ENCODE results near the gene MEA1.
"Not testable (repeated sequence)": the region's sequence is repeated elsewhere in the genome, so short reads cannot be mapped to it uniquely, and the experiment has no call there.

The MEA1 gene

DNA sequence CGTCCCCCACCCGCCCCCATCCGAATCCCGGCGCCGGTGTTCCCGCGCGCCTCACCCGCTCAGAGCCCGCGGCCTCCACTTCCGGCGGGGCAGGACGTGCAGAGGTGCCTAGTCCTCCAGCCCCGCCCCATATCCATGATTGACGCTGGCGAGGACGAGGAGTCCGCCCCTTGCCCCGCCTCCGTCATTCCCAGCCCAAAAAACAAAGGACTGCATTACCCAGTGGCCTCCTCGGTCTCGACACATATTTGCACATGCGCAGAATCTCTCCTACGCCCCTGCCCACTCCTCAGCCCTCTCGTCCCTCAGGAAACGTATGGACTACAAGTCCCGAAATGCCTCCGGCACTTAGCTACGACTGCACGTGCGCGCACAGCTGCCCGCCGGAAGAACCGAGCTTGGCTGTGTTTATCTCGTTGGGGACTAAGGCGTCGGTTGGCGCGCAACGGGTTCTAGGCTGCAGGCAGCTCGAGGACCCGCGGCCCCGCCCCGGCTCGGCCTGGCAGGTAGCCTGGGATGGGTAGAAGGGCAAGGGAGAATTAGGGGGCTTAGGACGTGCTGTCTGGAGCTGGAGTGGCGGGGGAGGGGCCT, at the start of gene MEA1, which contains the start of gene KLHDC3:
MEA1 (minus strand) TSS at position 104 of the 591 bp plus-strand sequence. CDS start 133 bp downstream, outside the sequence.
KLHDC3 (plus strand) TSS at position 407 of the 591 bp plus-strand sequence. CDS start 2,944 bp downstream, outside the sequence.
- DNase-seq (ENCODE audit: low spot score), result peak; percentile 91

DNA sequence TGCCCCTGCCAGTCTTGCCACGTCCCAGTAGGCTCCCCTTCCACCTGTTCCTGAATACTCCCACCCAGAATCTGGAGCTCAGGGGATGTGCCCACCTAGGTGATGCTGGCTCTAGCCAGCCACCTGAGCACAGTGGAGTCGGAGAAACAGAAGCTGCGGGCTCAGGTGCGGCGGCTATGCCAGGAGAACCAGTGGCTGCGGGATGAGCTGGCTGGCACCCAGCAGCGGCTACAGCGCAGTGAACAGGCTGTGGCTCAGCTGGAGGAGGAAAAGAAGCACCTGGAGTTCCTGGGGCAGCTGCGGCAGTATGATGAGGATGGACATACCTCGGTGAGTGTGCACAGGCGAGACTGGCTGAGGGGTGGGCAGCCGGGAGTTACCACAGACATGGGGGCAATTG, 49.1 kb upstream of the MEA1 start:
- no peak for DNase-seq (ENCODE audit: low spot score)

DNA sequence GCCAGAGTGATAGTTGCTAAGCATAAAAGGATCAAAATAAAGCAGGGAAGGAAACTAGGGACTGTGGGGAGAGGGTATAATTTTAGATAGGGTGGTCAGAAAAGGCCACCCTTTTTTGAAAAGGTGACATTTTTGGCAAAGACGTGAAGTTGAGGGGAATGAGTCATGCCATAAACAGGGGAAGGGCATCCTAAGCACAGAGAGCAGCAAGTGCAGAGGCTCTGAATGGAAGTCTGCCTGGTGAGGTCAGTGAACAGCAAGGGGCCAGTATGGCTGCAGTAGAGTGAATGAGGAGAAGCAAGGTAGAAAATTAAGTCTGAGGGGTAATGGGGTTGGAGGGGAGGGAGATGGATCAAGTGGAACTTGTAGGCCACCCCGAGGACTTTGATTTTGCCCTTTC, 48.1 kb upstream of the MEA1 start:
- DNase-seq (ENCODE audit: low spot score), result no peak

DNA sequence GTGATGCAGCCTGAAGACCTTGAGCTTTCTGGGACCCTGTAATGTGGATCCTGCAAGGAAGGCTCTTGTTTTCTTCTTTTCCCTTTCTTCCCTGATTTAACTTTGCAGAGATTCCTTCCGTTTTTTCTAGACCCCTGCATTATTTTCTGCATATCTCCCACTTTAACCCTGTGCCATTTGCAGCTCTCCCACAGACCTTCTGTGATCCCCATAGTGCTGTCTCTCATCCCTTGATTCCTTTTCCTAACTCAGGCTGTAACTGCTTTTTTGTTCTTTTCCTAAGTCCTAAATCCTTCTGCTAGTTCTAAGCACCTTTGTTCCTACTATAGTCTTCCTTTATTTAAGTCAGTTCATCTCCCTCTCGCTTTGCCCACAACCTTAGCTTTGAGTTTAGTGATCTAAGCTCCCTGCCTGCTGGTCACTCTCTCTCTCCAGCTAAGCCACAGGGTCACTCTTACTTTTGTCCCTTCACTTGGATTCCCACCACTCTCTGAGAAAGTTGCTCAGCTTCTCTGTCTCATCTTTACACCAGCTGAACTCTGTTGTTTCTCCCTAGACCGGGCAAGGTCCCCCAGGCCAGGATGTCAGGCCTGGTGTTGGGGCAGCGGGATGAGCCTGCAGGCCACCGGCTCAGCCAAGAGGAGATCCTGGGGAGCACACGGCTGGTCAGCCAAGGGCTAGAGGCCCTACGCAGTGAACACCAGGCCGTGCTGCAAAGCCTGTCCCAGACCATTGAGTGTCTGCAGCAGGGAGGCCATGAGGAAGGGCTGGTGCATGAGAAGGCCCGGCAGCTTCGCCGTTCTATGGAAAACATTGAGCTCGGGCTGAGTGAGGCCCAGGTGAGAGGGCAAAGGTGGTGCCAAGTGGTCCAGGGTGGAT, 47.2 kb upstream of the MEA1 start:
- no peak for DNase-seq (ENCODE audit: low spot score)

DNA sequence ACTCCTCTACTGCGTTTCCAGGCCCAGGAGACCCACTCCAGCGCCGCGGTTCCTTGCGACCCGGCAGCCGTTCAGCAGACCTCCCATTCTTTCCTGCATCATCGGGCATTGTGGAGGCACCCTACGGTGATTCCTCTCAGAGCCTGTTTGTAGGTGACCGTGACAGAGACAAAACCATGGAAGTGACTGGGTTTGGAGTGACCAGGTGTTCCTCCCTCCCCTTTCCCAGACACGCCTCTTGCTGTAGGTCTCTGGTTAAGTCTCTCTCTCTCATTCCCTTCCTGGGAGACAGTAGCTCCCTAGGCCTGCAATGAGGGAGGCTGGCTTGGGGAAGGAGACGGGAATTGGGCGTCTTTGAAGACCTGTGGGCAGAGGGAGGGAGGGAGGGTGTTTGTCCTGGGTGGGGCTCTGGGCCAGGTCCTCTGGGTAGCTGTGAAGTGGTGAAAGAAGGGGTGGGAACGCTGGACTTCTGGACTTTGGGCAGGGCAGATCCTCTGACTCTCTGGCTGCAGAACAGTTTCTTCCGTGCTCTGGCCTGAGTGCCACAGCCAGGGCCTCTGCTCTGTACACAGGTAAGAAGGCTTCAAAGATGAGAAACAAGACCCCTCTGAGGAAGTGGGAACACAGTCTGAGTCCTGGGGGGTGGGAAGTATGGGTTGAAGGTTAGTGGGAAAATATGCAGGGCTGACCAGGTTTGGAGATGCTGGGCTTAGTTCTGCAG, 46.4 kb upstream of the MEA1 start:
- peak; percentile 56 for DNase-seq (ENCODE audit: low spot score)

DNA sequence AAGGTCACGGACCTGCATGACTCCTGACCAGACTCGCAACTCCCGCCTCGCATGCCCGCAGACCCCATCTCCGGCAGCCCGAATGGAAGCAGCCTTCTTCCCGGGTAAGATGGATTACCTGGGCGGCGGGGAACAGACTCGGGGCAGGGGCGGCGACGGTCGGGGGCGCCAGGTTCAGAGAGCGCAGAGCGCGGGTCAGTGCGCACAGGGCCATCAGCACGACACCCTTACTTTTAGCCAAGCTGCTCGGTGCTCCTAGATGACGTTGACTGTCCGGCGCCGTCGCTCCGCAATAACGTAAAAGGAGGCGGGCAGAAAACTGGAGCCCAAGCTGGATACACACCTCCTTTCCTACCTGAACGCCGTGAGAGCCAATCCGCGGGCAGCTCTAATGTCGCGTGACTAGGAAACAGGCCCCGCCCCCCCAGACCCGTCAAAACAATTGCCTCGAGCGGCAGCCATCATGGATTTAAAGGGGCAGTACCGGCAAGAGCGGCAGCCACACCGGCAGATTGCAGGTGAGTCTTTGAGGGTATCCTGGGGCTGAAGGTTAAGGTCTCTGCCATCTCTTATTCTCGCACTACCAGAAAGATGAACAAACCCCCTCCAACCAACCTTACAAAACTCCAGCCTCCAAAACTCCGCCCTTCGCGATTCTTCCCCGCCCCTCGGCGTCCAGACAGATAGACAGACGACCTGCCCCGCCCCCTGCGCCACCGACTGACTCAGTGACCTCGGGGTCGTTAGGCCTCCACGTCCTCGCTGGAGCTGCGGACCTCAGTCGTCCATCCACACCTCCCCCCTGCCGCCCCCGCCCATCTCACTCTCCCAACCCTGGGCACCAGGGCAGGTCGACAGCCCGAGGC, 45.7 kb upstream of the MEA1 start, which contains the start of the genes KLC4 and MRPL2:
KLC4 (plus strand) TSS at position 464 of the 866 bp plus-strand sequence. CDS start 1,705 bp downstream, outside the sequence.
MRPL2 (minus strand) TSS at position 267 of the 866 bp plus-strand sequence; CDS start at position 214, 53 bp downstream.
- DNase-seq (ENCODE audit: low spot score), result peak; percentile 97

DNA sequence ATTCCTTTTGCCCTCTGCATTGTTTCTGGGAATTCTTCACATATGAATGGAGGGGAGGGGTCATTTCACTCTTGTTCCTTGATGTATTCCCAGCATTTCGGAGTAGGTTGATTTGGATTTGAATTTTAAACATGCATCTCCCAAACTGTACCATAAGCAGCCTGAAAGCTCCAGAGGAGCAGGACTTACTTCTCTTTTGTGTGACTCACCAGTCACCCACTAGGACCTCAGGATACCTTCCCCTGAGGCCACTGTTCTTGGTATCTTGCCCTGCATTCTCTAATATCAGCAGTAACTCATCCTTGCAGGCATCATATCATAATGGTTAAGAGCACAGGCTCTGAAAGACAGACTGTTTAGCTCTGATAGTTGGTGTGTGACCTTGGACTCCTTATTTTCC, 44.8 kb upstream of the MEA1 start:
- DNase-seq (ENCODE audit: low spot score), result no peak

DNA sequence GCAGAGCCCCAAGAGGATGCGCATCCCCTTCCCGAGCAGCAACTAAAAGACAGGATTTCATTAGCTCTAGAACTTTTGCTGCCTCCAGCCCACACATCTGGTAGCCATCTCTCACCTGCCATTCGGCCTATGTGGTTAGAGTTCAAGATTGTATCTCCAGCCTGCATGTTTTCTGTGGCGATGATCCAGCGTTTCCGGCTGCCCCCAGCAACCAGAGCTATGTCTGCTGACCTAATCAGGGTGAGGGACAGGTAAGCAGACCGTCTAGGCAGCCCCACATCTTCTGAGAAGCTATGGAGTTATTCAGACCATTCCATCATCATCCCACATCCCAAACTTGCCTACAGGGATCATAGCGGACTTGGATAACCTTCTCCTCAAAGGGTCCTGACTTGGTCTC, 42.2 kb upstream of the MEA1 start:
- no peak for DNase-seq (ENCODE audit: low spot score)

DNA sequence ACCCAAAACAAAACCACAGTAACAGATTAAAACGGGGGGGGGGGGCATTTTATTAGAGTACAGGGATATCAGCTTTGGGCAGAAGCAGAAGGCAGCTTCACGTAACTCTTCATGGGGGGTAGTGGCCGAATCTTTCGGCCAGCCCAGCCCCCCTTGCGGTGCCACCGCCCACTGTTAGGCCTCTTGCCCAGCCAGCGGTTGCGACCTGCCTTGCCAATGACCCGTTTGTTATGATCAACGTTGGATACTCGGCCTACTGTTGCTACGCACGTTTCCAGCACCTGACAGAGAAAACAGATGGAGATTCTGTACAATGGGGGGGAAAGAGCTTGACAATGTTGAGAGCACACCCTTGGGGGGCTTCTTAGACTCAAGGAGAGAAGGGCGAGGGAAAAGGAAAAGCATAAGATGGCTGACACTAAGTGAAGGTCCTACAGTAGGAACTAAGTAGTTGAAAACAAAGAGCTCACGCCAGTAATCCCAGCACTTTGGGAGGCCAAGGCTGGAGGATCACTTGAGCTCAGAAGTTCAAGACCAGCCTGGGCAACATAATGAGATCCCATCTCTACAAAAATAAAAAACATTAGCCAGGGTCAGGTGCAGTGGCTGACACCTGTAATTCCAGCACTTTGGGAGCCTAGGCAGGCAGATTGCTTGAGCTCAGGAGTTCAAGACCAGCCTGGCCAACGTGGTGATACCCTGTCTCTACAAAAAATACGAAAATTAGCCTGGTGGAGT, 40.6 kb upstream of the MEA1 start:
- no peak for DNase-seq (ENCODE audit: low spot score)

DNA sequence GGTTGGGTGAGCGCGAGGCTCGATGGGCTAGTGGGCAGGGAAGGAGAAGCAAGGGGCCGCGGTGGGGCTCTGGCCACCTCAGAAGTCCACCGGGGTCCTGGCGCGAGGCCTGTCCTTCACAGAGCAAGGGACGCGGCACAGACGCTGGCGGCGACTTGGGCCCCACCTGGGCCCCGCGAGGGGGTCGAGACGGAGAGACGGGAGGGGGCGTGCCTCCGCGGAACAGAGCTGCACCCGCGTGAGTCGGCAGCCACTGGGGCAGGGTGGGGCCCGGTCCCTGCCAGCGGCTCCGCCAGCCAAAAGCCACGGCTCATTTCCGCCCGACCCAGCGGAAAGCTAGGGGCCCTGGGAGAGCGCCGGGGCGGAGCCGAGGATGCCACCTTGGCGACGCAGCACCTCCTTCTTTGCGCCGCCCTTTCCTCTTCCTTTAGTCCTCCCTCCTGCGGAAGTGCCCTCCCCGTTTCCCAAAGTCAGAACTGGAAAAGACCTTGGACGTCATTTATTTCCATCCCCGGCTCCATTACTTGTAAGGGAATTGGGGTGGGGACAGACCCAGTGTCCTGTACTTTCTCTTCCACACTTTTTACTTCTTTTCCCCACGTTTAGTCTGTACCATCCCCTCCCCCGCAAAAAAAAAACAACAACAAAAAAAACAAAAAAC, 39.9 kb upstream of the MEA1 start, which contains the start of gene CUL7:
CUL7 (minus strand) TSS at position 307 of the 661 bp plus-strand sequence. CDS start 1,063 bp downstream, outside the sequence.
- peak; percentile 94 for DNase-seq (ENCODE audit: low spot score)

DNA sequence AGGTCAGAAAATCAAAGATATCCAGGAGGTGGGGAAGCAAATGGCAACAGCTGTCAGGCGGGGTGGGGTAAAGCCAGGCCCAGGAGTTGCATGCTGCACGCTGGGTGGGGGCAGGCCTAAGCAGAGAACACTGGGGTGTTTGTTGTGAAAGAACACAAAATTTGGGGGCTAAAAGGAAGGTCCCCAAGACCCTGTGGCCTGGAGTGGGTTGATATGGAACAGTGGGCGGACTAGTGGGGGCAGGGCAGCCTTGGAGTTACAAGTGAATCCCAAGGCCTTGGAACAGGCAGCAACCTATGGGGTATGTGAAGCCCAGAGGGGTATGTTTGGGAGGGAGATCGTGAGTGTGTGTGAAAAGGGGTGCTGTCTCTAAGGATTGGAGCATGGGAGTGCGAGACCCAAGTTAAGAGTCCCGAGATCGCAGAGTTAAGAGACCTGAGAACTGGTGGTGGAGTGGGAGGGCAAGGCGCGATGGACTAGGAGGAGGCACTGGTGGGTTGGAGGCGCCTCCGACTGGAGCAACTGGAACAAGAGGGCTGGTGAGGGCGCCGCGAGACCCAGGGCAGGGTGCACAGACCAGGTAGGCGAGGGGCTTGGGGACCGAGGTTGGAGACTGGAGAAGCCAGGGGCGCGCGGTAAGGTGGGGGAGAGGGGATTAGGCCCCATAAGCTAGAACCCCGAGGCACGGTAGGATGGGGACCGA, 39.2 kb upstream of the MEA1 start:
- no peak for DNase-seq (ENCODE audit: low spot score)

DNA sequence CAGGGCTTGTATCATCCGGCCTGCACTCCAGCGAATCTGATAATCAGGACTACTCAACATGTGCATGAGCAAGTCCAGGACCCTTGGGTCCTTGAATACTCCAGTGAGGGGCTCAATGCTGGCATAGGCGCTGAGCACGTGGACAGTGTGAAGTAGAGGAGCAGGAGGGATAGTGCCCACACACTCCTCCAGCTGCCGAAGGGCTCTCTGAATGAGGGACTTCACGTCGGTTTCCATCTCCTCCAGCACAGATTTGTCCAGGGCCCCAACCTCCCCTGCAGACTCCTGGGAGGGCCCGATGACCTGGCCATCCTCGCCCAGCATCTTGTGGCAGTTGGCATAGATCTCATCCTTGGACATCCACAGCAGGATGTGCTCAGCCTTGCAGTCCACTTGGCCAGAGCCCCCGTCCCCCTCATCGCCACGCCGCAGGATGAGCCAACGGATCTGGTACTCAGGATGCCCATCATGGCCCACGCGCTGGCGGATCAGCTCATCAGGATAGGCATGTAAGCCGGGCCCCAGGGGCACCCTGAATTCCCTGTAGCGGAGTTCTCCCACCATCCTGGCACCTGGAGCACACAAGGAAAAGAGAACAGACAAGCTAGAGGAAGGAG, 38.6 kb upstream of the MEA1 start:
- DNase-seq (ENCODE audit: low spot score), result no peak

DNA sequence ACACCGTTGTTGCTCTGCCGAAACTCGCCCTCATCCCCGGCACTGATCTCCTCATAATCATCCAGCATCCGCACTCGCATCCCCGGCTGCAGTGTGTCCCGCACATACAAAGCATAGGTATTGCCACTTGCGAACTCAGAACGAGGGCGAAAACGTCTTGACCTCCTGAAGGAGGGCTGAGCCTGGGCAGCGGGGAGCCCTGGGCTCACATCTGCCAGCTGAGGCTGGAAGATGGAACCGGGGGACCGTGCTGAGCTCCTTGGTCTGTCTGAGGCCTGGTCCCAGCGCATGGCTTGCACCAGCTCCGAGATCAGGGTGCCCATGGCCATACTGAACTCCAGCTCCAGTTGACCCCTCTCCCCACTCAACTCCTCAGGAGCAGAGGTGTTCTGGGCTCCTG, 37.2 kb upstream of the MEA1 start:
- no peak for DNase-seq (ENCODE audit: low spot score)

DNA sequence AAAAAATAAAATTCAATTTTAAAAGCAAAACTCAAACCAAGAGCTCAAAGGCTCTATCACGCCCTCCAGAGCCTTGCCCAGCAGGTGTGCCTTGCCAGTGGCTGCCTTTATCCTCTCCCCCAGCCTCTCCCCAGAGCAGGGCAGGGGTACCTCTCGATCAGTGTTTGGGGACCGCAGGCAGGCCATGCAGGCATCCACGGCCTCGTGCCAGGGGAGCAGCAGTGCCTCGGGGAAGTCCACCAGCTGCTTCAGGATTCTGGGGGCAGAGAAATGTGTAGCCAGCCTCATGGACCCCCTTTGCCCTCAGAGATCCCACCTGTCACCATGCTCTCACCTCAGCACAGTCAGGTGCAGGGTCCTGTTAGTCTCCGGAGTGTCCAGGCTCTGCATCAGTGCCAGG, 34.3 kb upstream of the MEA1 start:
- DNase-seq (ENCODE audit: low spot score), result no peak

DNA sequence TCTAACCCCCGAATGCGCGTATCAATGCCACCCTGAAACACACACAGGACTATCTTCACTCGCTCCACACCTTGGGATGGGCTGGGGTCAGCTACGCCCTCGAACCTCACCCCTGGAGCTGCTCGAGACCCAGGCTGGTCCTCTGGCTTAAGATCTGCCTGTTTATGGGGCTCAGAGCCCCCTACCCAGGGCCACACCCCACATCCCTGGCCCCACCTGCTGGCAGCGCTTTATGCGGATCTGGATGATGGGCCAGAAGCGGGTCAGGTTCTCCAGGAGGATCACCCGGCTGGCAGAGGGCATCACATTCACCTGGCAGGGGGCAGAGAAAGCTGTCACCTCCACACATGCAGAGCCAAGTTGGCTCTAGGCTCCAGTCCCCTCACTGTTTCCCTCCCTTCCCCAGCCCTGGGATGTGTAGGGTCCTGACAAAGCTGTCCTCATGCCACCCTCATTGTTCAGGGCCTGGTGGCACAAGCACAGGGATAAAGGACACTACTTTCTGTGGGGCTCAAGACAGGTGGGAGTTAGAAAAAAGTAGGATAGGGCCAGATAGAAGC, 31.7 kb upstream of the MEA1 start:
- DNase-seq (ENCODE audit: low spot score), result no peak

DNA sequence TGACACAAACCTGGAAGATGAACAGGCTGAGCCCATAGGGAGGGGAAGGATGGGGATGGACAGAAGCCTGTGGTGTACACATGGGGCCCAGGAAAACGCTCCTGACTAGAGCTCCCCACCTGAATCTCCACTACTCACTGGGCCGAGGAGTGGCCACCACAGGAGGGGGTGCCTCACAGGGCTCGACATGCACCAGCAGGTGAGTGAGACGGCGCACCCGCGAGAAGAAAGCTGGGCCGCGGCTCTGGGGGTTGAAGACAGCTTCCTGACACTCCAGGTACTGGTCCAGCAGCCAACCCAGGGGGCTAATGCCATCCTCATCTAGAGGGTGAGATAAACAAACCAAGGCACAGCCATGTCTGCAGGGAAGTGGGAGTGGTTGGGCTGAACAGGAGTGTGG, 29.6 kb upstream of the MEA1 start:
- no peak for DNase-seq (ENCODE audit: low spot score)

DNA sequence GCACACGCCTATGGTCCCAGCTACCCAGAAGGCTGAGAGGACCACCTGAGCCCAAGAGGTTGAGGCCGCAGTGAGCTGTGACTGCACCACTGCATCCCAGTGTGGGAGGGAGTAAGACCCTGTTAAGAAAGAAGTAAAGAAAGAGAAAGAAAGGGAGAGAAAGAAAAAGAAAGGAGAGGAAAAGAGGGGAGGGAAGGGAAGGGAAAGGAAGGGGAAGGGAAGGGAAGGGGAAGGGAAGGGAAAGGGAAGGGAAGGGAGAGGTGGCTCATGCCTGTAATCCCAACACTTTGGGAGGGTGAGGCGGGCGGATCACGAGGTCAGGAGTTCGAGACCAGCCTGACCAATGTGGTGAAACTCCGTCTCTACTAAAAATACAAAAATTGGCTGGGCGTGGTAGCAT, 27.7 kb upstream of the MEA1 start:
- not testable (repeated sequence) for DNase-seq (ENCODE audit: low spot score)

DNA sequence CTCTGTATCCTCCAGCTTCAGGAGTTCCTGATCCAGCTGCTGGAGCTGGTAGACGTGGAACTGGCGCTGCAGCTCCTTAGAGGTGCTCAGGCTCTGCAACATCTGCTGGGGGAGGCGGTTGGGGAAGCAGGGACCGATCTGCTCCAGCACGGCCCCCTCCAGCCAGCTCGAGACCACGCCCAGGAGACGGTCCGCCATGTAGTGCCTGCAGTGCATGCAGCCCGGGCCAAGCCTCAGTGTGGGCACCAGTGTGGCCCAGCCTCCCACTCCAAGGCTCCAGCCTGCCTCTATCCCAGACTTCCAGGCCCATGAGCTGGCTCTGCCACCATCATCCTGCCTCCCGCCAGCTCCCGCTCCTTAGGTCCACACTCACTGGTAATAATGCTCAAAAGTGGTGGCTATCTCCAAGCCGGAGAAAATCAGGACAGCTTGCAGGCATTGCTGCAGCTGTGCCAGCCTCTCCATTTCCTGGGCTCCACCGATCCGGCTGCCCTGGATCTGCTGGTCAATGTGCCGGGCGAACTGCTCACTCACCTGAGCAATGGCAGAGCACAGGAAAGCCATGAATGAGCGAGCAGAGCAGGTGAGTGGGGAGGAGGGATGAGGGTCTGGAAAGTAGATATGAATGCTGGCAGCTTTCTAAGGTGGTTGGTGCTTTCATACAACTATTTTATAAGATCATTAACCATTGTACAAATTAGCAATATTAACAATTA, 27.0 kb upstream of the MEA1 start:
- no peak for DNase-seq (ENCODE audit: low spot score)
